Keratinocyte (primary cell): ENCODE measurements around the gene SMARCD3.

ENCODE experiments used
- CTCF ChIP-seq, 3 experiments: IDR thresholded peaks in 1 of 3; conservative IDR thresholded peaks in 1 of 3; optimal IDR thresholded peaks in 1 of 3; 2 replicates in 2 of 3; 3 replicates in 1 of 3; pipeline versions ENCODE3 to v1.5.1; 2011; ENCODE audit warnings: low read length in 3 of 3, mild to moderate bottlenecking in 3 of 3, moderate library complexity in 2 of 3, control low read depth in 1 of 3, inconsistent platforms in 1 of 3; ENCODE audit not compliant: insufficient read depth in 2 of 3; ENCODE audit errors: extremely low read depth in 1 of 3
- EZH2 ChIP-seq: IDR thresholded peaks from one replicate; pipeline ENCODE4 v1.6.1; 2012; ENCODE audit warnings: inconsistent platforms, mild to moderate bottlenecking, low read length, moderate library complexity

GRCh38 chr7:151264615-151265014 lies 16.1 kb upstream of the SMARCD3 start:
- TF ChIP-seq CTCF (optimal IDR thresholded peaks at IDR 0.05 in 1 of 3, IDR thresholded peaks at IDR 0.05 in 1 of 3, conservative IDR thresholded peaks at IDR 0.05 in 1 of 3; ENCODE audit: extremely low read depth in 1 of 3, insufficient read depth in 2 of 3, low read length in 3 of 3) (no peak), EZH2 (no peak)
